ENCODE results near the gene MACC1.
"Not testable (repeated sequence)": the region's sequence is repeated elsewhere in the genome, so short reads cannot be mapped to it uniquely, and the experiment has no call there.

MACC1 gene

GRCh38 chr7:20190560-20191390 is 26.4 kb downstream of the MACC1 start:
- Histone ChIP-seq H3K9ac (ENCODE audit: low read depth, low read length) (no peak overlapping the region), H3K9me3 (ENCODE audit: control insufficient read depth, insufficient read depth, low read length) (no peaks in the 10 kb centered on the region), H3K4me1 (ENCODE audit: insufficient read depth, low read length) (no peaks in the 10 kb centered on the region), H3K36me3 (ENCODE audit: insufficient read depth, low read length) (no peaks in the 10 kb centered on the region)

- no peaks in the 10 kb centered on the region for H3K9me3 ChIP-seq (ENCODE audit: control insufficient read depth, insufficient read depth, low read length)
- no peaks in the 10 kb centered on the region for H3K36me3 ChIP-seq (ENCODE audit: insufficient read depth, low read length)
- no peaks in the 10 kb centered on the region for H3K4me1 ChIP-seq (ENCODE audit: insufficient read depth, low read length)
- H3K9ac ChIP-seq (ENCODE audit: low read depth, low read length), result no peak overlapping the region
Measured at GRCh38 chr7:20189852-20190251, 27.3 kb downstream of the MACC1 start.

- Histone ChIP-seq H3K9me3 (ENCODE audit: control insufficient read depth, insufficient read depth, low read length) (no peaks in the 10 kb centered on the region), H3K4me1 (ENCODE audit: insufficient read depth, low read length) (no peaks in the 10 kb centered on the region), H3K9ac (ENCODE audit: low read depth, low read length) (no peak overlapping the region), H3K36me3 (ENCODE audit: insufficient read depth, low read length) (no peaks in the 10 kb centered on the region)
Measured at GRCh38 chr7:20188567-20188966, 28.6 kb downstream of the MACC1 start.

- H3K9ac ChIP-seq (ENCODE audit: low read depth, low read length); H3K9me3 ChIP-seq (ENCODE audit: control insufficient read depth, insufficient read depth, low read length); H3K36me3 ChIP-seq (ENCODE audit: insufficient read depth, low read length); H3K4me1 ChIP-seq (ENCODE audit: insufficient read depth, low read length): not testable (repeated sequence)
Measured at GRCh38 chr7:20187850-20188249, 29.3 kb downstream of the MACC1 start.

- Histone ChIP-seq H3K36me3 (ENCODE audit: insufficient read depth, low read length) (no peaks in the 10 kb centered on the region), H3K9ac (ENCODE audit: low read depth, low read length) (no peak overlapping the region), H3K4me1 (ENCODE audit: insufficient read depth, low read length) (no peaks in the 10 kb centered on the region), H3K9me3 (ENCODE audit: control insufficient read depth, insufficient read depth, low read length) (no peaks in the 10 kb centered on the region)
Measured at GRCh38 chr7:20185988-20186387, 31.2 kb downstream of the MACC1 start.

- Histone ChIP-seq H3K9ac (ENCODE audit: low read depth, low read length) (no peak overlapping the region), H3K9me3 (ENCODE audit: control insufficient read depth, insufficient read depth, low read length) (no peaks in the 10 kb centered on the region), H3K36me3 (ENCODE audit: insufficient read depth, low read length) (no peaks in the 10 kb centered on the region), H3K4me1 (ENCODE audit: insufficient read depth, low read length) (no peaks in the 10 kb centered on the region)
Measured at GRCh38 chr7:20183086-20183485, 34.1 kb downstream of the MACC1 start.

GRCh38 chr7:20176578-20177242 is 40.5 kb downstream of the MACC1 start:
- H3K36me3 ChIP-seq (ENCODE audit: insufficient read depth, low read length), result no peaks in the 10 kb centered on the region
- no peaks in the 10 kb centered on the region for H3K9me3 ChIP-seq (ENCODE audit: control insufficient read depth, insufficient read depth, low read length)
- no peaks in the 10 kb centered on the region for H3K4me1 ChIP-seq (ENCODE audit: insufficient read depth, low read length)
- H3K9ac ChIP-seq (ENCODE audit: low read depth, low read length), result no peak overlapping the region

GRCh38 chr7:20173828-20174227 is 43.4 kb downstream of the MACC1 start:
- no peaks in the 10 kb centered on the region for H3K9me3 ChIP-seq (ENCODE audit: control insufficient read depth, insufficient read depth, low read length)
- H3K4me1 ChIP-seq (ENCODE audit: insufficient read depth, low read length), result peaks cover 8% of the 10 kb centered on the region; the same call in 1 of the 2 replicates
- no peak overlapping the region for H3K9ac ChIP-seq (ENCODE audit: low read depth, low read length)
- H3K36me3 ChIP-seq (ENCODE audit: insufficient read depth, low read length), result no peaks in the 10 kb centered on the region

GRCh38 chr7:20172736-20173334 is 44.3 kb downstream of the MACC1 start:
- Histone ChIP-seq H3K9me3 (ENCODE audit: control insufficient read depth, insufficient read depth, low read length) (no peaks in the 10 kb centered on the region), H3K9ac (ENCODE audit: low read depth, low read length) (no peak overlapping the region), H3K4me1 (ENCODE audit: insufficient read depth, low read length) (peaks cover 8% of the 10 kb centered on the region; the same call in 1 of the 2 replicates), H3K36me3 (ENCODE audit: insufficient read depth, low read length) (no peaks in the 10 kb centered on the region)

- Histone ChIP-seq H3K9me3 (ENCODE audit: control insufficient read depth, insufficient read depth, low read length) (no peaks in the 10 kb centered on the region), H3K36me3 (ENCODE audit: insufficient read depth, low read length) (no peaks in the 10 kb centered on the region), H3K4me1 (ENCODE audit: insufficient read depth, low read length) (peaks cover 8% of the 10 kb centered on the region; the same call in 1 of the 2 replicates), H3K9ac (ENCODE audit: low read depth, low read length) (no peak overlapping the region)
Measured at GRCh38 chr7:20170633-20171032, 46.6 kb downstream of the MACC1 start.

- Histone ChIP-seq H3K9ac (ENCODE audit: low read depth, low read length) (no peak overlapping the region), H3K36me3 (ENCODE audit: insufficient read depth, low read length) (no peaks in the 10 kb centered on the region), H3K4me1 (ENCODE audit: insufficient read depth, low read length) (peaks cover 5% of the 10 kb centered on the region)
Measured at GRCh38 chr7:20165146-20165510, 52.1 kb downstream of the MACC1 start.

GRCh38 chr7:20164425-20165145 is 52.6 kb downstream of the MACC1 start:
- no peaks in the 10 kb centered on the region for H3K9me3 ChIP-seq (ENCODE audit: control insufficient read depth, insufficient read depth, low read length)
- no peaks in the 10 kb centered on the region for H3K36me3 ChIP-seq (ENCODE audit: insufficient read depth, low read length)
- H3K4me1 ChIP-seq (ENCODE audit: insufficient read depth, low read length), result peaks cover 4% of the 10 kb centered on the region
- no peak overlapping the region for H3K9ac ChIP-seq (ENCODE audit: low read depth, low read length)

More at GRCh38 chr7:20165146-20165510, 52.1 kb downstream of the MACC1 start:
- H3K9me3 ChIP-seq (ENCODE audit: control insufficient read depth, insufficient read depth, low read length), result no peaks in the 10 kb centered on the region

GRCh38 chr7:20162665-20163064 is 54.5 kb downstream of the MACC1 start:
- Histone ChIP-seq H3K36me3 (ENCODE audit: insufficient read depth, low read length) (no peaks in the 10 kb centered on the region), H3K9ac (ENCODE audit: low read depth, low read length) (no peak overlapping the region), H3K9me3 (ENCODE audit: control insufficient read depth, insufficient read depth, low read length) (no peaks in the 10 kb centered on the region), H3K4me1 (ENCODE audit: insufficient read depth, low read length) (peaks cover 11% of the 10 kb centered on the region)

- H3K36me3 ChIP-seq (ENCODE audit: insufficient read depth, low read length), result no peaks in the 10 kb centered on the region
- no peak overlapping the region for H3K9ac ChIP-seq (ENCODE audit: low read depth, low read length)
- peaks cover 6% of the 10 kb centered on the region; the same call in 1 of the 2 replicates for H3K4me1 ChIP-seq (ENCODE audit: insufficient read depth, low read length)
- no peaks in the 10 kb centered on the region for H3K9me3 ChIP-seq (ENCODE audit: control insufficient read depth, insufficient read depth, low read length)
Measured at GRCh38 chr7:20159226-20159747, 57.9 kb downstream of the MACC1 start.

Data from ES-I3 (cell line).